Measurements from ENCODE around the gene SLC20A1. TPM values are rescaled to one million over a fixed set of nuclear protein-coding genes. Genes with fewer than 3 reads are reported as not detected.
"Not testable (repeated sequence)": the region's sequence is repeated elsewhere in the genome, so short reads cannot be mapped to it uniquely, and the experiment has no call there.

The SLC20A1 gene
- total and polyA plus RNA-seq, 2 experiments from 2014 or later, result 11.4 to 22.9 TPM

DNA sequence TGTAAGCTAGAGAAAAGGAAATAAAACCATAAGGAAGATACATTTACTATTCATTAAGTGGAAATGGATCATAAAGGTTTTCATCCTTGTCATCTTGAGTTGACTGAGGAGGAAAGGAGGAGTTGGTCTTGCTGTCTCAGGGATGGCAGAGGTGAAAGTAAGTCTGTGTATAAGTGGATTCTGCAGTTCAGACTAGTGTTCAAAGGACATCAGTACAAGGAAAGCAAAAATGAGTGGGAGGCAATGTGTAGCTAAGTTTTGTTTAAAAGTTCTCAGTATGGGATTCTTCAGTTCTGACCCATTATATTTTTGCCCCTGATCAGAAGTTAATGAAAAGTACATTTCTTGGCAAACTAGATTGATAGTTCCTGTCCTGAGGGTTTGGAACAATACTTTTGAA lies 18.9 kb downstream of the SLC20A1 start:
- TF ChIP-seq, protein P1, sequence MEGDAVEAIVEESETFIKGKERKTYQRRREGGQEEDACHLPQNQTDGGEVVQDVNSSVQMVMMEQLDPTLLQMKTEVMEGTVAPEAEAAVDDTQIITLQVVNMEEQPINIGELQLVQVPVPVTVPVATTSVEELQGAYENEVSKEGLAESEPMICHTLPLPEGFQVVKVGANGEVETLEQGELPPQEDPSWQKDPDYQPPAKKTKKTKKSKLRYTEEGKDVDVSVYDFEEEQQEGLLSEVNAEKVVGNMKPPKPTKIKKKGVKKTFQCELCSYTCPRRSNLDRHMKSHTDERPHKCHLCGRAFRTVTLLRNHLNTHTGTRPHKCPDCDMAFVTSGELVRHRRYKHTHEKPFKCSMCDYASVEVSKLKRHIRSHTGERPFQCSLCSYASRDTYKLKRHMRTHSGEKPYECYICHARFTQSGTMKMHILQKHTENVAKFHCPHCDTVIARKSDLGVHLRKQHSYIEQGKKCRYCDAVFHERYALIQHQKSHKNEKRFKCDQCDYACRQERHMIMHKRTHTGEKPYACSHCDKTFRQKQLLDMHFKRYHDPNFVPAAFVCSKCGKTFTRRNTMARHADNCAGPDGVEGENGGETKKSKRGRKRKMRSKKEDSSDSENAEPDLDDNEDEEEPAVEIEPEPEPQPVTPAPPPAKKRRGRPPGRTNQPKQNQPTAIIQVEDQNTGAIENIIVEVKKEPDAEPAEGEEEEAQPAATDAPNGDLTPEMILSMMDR (IDR thresholded peaks at IDR 0.05; ENCODE audit: low read depth, low read length), result no peak
- peaks cover 30% of the 10 kb centered on the region for H3K36me3 ChIP-seq

DNA sequence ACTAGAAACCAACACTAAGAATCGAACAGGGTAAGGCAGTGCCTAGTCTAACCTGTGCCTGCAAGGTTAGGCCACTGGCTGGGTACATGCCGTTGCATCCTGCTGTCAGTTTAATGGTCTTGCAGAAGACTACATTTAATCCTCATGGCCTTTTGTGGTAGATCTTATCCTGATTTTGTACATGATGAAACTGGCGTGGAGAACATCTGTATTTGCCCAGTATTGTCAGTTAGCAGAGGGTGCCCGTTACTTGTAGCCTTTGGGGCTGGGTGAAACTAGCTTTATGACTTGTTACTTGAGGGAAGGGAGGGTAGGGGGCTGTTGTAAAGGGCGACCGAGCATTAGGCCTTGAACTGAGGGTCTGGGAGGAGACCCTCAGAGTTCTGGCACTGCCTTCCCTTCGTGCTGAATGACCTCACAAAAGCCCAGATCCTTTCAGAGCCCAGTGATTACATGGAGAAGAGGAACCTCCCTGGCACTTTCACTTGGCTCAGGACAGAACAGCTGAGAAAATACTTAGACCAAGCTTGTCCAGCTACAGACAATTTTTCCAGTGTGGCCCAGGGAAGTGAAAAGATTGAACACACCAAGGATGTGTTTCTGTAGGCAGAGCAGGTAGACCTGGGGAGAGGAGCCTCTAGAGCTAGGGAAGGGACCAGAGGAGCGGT lies 19.5 kb downstream of the SLC20A1 start:
- Histone ChIP-seq H3K36me3 (peaks cover 25% of the 10 kb centered on the region), H3K4me3 (no peak overlapping the region), H3K27ac (no peak overlapping the region), H3K27me3 (no peaks in the 10 kb centered on the region), H3K9me3 (ENCODE audit: low read depth) (no peaks in the 10 kb centered on the region), H3K4me1 (ENCODE audit: low read depth) (no peaks in the 10 kb centered on the region)
- no peak for DNase-seq (ENCODE audit: low read depth in 1 of 2, low spot score in 1 of 2)
- TF ChIP-seq, protein P1 (IDR thresholded peaks at IDR 0.05; ENCODE audit: low read depth, low read length), result no peak

More for the DNA sequence above, 18.9 kb downstream of the SLC20A1 start:
- Histone ChIP-seq H3K4me1 (ENCODE audit: low read depth) (no peaks in the 10 kb centered on the region), H3K4me3 (no peak overlapping the region), H3K27ac (no peak overlapping the region), H3K27me3 (no peaks in the 10 kb centered on the region), H3K9me3 (ENCODE audit: low read depth) (no peaks in the 10 kb centered on the region)
- no peak for DNase-seq (ENCODE audit: low read depth in 1 of 2, low spot score in 1 of 2)

DNA sequence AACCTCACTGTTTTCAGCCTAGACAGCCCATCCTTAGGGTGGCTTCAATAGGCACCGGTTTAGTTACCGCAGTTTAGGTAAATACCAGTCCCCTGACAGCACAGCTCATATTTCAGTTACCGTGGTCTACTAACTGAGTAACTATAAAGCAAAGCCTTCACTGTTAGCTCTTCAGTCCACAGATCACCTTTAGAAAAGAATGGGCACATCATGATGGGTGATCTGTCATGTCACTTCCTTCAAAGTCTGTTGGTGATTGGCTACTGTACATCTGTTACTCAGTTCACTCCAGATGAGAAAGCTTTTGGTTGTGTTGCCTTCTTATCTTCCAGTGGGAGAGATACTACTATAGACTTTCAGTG lies 21.0 kb downstream of the SLC20A1 start:
- H3K36me3 ChIP-seq, result peaks cover 16% of the 10 kb centered on the region
- H3K4me3 ChIP-seq, result no peak overlapping the region
- no peaks in the 10 kb centered on the region for H3K9me3 ChIP-seq (ENCODE audit: low read depth)
- H3K27me3 ChIP-seq, result no peaks in the 10 kb centered on the region
- TF ChIP-seq, protein P1 (IDR thresholded peaks at IDR 0.05; ENCODE audit: low read depth, low read length), result no peak
- H3K4me1 ChIP-seq (ENCODE audit: low read depth), result no peaks in the 10 kb centered on the region
- H3K27ac ChIP-seq, result no peak overlapping the region
- DNase-seq (ENCODE audit: low read depth in 1 of 2, low spot score in 1 of 2), result no peak

DNA sequence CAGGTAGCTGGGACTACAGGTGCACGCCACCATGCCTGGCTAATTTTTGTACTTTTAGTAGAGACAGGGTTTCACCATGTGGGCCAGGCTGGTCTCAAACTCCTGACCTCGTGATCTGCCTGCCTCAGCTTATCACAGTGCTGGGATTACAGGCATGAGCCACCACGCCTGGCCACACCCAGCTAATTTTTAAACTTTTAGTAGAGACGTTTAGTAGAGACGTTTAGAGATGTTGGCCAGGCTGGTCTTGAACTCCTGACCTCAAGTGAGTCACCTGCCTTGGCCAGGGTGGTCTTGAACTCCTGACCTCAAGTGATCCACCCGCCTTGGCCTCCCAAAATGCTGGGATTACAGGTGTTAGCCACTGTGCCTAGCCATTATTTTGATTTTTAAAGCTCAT lies 21.8 kb downstream of the SLC20A1 start:
- not testable (repeated sequence) for H3K36me3 ChIP-seq; H3K27ac ChIP-seq; H3K27me3 ChIP-seq; DNase-seq (ENCODE audit: low read depth in 1 of 2, low spot score in 1 of 2); H3K4me1 ChIP-seq (ENCODE audit: low read depth); H3K4me3 ChIP-seq; H3K9me3 ChIP-seq (ENCODE audit: low read depth)

DNA sequence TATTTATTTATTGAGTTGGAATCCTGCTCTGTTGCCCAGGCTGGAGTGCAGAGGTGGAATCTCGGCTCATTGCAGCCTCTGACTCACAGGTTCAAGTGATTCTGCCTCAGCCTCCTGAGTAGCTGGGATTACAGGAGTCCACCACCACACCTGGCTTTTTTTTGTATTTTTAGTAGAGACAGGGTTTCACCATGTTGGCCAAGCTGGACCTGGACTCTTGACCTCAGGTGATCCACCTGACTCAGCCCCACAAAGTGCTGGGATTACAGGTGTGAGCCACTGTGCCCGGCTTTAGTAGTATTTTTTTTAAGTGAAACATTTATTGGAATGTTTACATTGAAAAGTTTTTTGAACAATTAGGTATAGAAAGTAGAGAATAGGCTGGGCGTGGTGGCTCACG lies 23.9 kb downstream of the SLC20A1 start:
- H3K9me3 ChIP-seq (ENCODE audit: low read depth), result no peaks in the 10 kb centered on the region
- H3K27ac ChIP-seq, result no peak overlapping the region
- no peak overlapping the region for H3K4me3 ChIP-seq
- no peaks in the 10 kb centered on the region for H3K27me3 ChIP-seq
- TF ChIP-seq, protein P1 (IDR thresholded peaks at IDR 0.05; ENCODE audit: low read depth, low read length), result no peak
- no peaks in the 10 kb centered on the region for H3K36me3 ChIP-seq
- H3K4me1 ChIP-seq (ENCODE audit: low read depth), result no peaks in the 10 kb centered on the region
- DNase-seq (ENCODE audit: low read depth in 1 of 2, low spot score in 1 of 2), result no peak

DNA sequence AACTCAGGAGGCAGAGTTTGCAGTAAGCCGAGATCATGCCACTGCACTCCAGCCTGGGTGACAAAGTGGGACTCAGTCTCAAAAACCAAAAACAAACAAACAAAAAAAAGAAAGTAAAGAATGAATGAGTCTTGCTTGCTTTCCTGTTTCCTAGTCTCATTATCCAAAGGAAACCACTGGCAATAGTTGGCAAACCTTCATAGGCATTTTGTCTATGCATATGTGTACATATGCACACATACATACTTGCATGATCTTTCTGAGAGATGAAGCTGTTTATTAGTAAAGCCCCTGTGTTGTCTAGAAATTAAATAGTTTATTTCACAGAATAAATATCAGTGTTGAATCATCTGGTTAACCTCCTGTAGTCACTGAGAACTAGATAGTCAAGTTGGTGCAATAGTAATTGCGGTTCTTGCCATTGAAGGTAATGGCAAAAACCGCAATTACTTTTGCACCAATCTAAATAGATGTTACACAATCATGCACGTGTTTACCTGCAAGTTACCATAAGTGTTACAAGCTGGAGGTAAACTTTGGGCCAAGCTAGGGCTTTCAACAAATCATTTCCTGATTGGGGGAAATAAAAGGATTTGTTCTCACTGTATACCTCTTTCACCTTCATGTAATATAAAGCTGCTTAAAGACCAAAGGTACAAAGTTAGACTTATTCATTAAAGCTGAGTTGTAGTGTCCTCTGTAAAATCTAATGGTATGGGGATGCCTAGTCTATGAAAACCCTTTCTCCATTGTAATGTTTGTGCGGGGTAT lies 24.7 kb downstream of the SLC20A1 start:
- TF ChIP-seq, protein P1 (IDR thresholded peaks at IDR 0.05; ENCODE audit: low read depth, low read length), result no peak
- Histone ChIP-seq H3K36me3 (no peaks in the 10 kb centered on the region), H3K27ac (no peak overlapping the region), H3K27me3 (no peaks in the 10 kb centered on the region), H3K4me1 (ENCODE audit: low read depth) (no peaks in the 10 kb centered on the region), H3K4me3 (no peak overlapping the region), H3K9me3 (ENCODE audit: low read depth) (no peaks in the 10 kb centered on the region)
- DNase-seq (ENCODE audit: low read depth in 1 of 2, low spot score in 1 of 2), result no peak
